Neural cell (in vitro differentiated cells): ENCODE results near the gene SOX13. TPM values are rescaled to one million over a fixed set of nuclear protein-coding genes. Genes with fewer than 3 reads are reported as not detected.

Source experiments
- H2AFZ ChIP-seq: fragments of 200-600, 300-800 bp; sonication (generic), shearing (Covaris generic); 2 replicates; pipeline ENCODE4 v1.6.0; 2014; ENCODE audit warnings: low read depth, mild to moderate bottlenecking, antibody characterized with exemption, low read length, moderate library complexity
- H3F3A ChIP-seq: fragments of 200-600 bp; shearing (Covaris generic); 2 replicates; pipeline ENCODE4 v1.6.1; 2016; ENCODE audit warnings: mild to moderate bottlenecking, moderate library complexity, mixed read lengths, antibody characterized with exemption, low read length; ENCODE audit not compliant: insufficient read depth, poor library complexity, severe bottlenecking
- H3K27ac ChIP-seq: fragments of 200-600, 300-800 bp; sonication (generic), shearing (Covaris generic); 2 replicates; pipeline ENCODE4 v1.5.1; 2014; ENCODE audit warnings: mild to moderate bottlenecking, low read length, moderate library complexity
- H3K27me3 ChIP-seq: fragments of 300-800, 200-600 bp; sonication (generic), shearing (Covaris generic); 2 replicates; pipeline ENCODE4 v1.6.0; 2014; ENCODE audit warnings: mild to moderate bottlenecking, low read depth, low read length, moderate library complexity; ENCODE audit not compliant: insufficient read depth
- H3K36me3 ChIP-seq: fragments of 300-800, 200-600 bp; sonication (generic), shearing (Covaris generic); 2 replicates; pipeline ENCODE4 v1.5.1; 2014; ENCODE audit warnings: mild to moderate bottlenecking, antibody characterized with exemption, low read length, moderate library complexity; ENCODE audit not compliant: insufficient read depth
- H3K4me2 ChIP-seq: fragments of 300-800, 200-600 bp; sonication (generic), shearing (Covaris generic); 2 replicates; pipeline ENCODE4 v1.6.0; 2014; ENCODE audit warnings: mild to moderate bottlenecking, low read length
- H3K4me3 ChIP-seq: fragments of 300-800, 200-600 bp; sonication (generic), shearing (Covaris generic); 2 replicates; pipeline ENCODE4 v1.5.1; 2014; ENCODE audit warnings: mild to moderate bottlenecking, low read length, moderate library complexity
- H3K79me2 ChIP-seq: fragments of 200-600 bp; shearing (Covaris generic); replicated peaks from 2 replicates; pipeline ENCODE4 v1.6.0; 2014; ENCODE audit warnings: mild to moderate bottlenecking, low read length, moderate library complexity; ENCODE audit not compliant: insufficient read depth
- H3K9ac ChIP-seq: fragments of 300-800, 200-600 bp; sonication (generic), shearing (Covaris generic); 2 replicates; pipeline ENCODE4 v1.6.1; 2016; ENCODE audit warnings: mild to moderate bottlenecking, low read length, mixed read lengths
- H3K9me2 ChIP-seq: fragments of 200-600 bp; shearing (Covaris generic); 2 replicates; pipeline ENCODE4 v1.6.1; 2016; ENCODE audit warnings: mild to moderate bottlenecking, low read length, mixed read lengths; ENCODE audit not compliant: insufficient read depth
- H3K9me3 ChIP-seq: fragments of 200-600, 300-800 bp; sonication (generic), shearing (Covaris generic); 2 replicates; pipeline ENCODE4 v1.6.1; 2016; ENCODE audit warnings: mild to moderate bottlenecking, mixed run types, low read length, moderate library complexity, mixed read lengths
- H4K20me1 ChIP-seq: fragments of 200-600 bp; shearing (Covaris generic); 2 replicates; pipeline ENCODE4 v1.6.1; 2016; ENCODE audit warnings: mild to moderate bottlenecking, mixed run types; ENCODE audit not compliant: insufficient read depth
- CTCF ChIP-seq: fragments of 450-650 bp; IDR thresholded peaks from 2 replicates; pipeline ENCODE4 v1.5.1; 2014; ENCODE audit warnings: antibody characterized with exemption, mild to moderate bottlenecking, moderate library complexity; ENCODE audit not compliant: poor library complexity, severe bottlenecking
- EP300 ChIP-seq: fragments of 450-650 bp; conservative IDR thresholded peaks from 2 replicates; pipeline ENCODE4 v1.6.1; 2014; ENCODE audit warnings: antibody characterized with exemption, mild to moderate bottlenecking, moderate library complexity; ENCODE audit not compliant: poor library complexity, severe bottlenecking
- EZH2 ChIP-seq: fragments of 200-600, 300-800 bp; shearing (Covaris generic), sonication (generic); IDR thresholded peaks from 2 replicates; pipeline ENCODE4 v1.6.1; 2014; ENCODE audit warnings: antibody characterized with exemption, low read length, borderline replicate concordance, mild to moderate bottlenecking; ENCODE audit not compliant: insufficient read depth, poor library complexity, severe bottlenecking
- MXI1 ChIP-seq: fragments of 450-650 bp; conservative IDR thresholded peaks from 2 replicates; pipeline ENCODE4 v1.6.1; 2014; ENCODE audit warnings: antibody characterized with exemption, mild to moderate bottlenecking; ENCODE audit not compliant: poor library complexity, severe bottlenecking
- POLR2AphosphoS5 ChIP-seq: IDR thresholded peaks from 2 replicates; pipeline ENCODE4 v1.6.1; 2012
- RAD21 ChIP-seq: fragments of 450-650 bp; conservative IDR thresholded peaks from 2 replicates; pipeline ENCODE4 v1.6.1; 2014; ENCODE audit warnings: antibody characterized with exemption, mild to moderate bottlenecking, moderate library complexity
- REST ChIP-seq: IDR thresholded peaks from 2 replicates; pipeline ENCODE4 v1.6.1; 2012; ENCODE audit warnings: borderline replicate concordance
- SMC3 ChIP-seq: fragments of 450-650 bp; conservative IDR thresholded peaks from 2 replicates; pipeline ENCODE4 v1.6.1; 2014; ENCODE audit warnings: antibody characterized with exemption, mild to moderate bottlenecking, moderate library complexity; ENCODE audit not compliant: poor library complexity
- TAF1 ChIP-seq: IDR thresholded peaks from 2 replicates; pipeline ENCODE4 v1.6.1; 2012; ENCODE audit warnings: low read depth
- polyA plus RNA-seq: library from polyadenylated mRNA; depleted of rRNA; stranded (reverse); fragments of >200 nt; gene quantifications from 2 replicates; pipeline ENCODE4 v1.2.3, GENCODE V29; 2014

SOX13 gene
- polyA plus RNA-seq, 1 donor from 2014 or later = 1.7 TPM

DNA sequence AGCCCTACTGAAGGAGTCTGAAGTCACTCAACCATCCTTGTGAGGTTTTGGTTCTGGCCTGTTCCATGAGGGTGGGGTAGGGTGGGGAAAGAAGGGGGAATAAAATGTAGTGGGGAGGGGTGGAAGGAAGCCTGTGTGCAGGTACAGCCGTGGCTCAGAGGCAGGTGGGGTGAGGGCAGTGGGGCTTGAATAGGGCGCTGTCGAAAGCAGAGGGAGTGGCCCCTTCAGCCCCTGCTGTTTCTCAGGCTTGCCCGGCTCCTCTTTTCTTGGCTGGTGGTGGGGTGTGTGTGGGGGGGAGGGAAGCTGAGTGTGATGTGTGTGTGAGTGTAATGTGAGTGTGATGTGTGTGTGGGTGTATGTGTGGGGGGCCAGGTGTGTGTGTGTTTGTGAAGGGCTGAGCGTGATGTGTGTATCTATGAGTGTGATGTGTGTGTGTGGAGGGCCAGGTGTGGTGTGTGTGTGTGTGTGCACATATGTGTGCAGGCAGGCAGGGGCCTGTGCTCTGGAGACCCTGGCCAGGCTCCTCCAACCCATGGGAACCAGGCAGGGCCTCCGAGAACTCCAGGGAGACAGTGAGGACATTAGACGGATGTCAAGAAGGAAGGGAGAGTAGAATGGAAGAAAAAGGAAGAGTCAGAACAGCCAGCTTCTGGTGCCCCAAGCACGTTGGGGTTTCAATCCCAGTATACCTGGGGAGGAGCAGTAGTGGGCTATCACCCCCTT lies 9.0 kb downstream of the SOX13 start:
- peaks cover 5% of the 10 kb centered on the region for H3K27me3 ChIP-seq
- no peaks in the 10 kb centered on the region for H3K9me2 ChIP-seq
- H3K79me2 ChIP-seq = no peaks in the 10 kb centered on the region
- no peaks in the 10 kb centered on the region for H3K36me3 ChIP-seq
- H3K4me2 ChIP-seq = no peak overlapping the region
- H3K9ac ChIP-seq = no peak overlapping the region
- no peak overlapping the region for H3K4me3 ChIP-seq
- no peak overlapping the region for H3K27ac ChIP-seq
- no peaks in the 10 kb centered on the region for H3K9me3 ChIP-seq
- TF ChIP-seq SMC3 (no peak), RAD21 (no peak), POLR2AphosphoS5 (no peak), EP300 (no peak), CTCF (no peak), MXI1 (no peak), REST (no peak), EZH2 (no peak), TAF1 (no peak)
- H2AFZ ChIP-seq = no peak overlapping the region
- H4K20me1 ChIP-seq = no peaks in the 10 kb centered on the region
- no peaks in the 10 kb centered on the region for H3F3A ChIP-seq

DNA sequence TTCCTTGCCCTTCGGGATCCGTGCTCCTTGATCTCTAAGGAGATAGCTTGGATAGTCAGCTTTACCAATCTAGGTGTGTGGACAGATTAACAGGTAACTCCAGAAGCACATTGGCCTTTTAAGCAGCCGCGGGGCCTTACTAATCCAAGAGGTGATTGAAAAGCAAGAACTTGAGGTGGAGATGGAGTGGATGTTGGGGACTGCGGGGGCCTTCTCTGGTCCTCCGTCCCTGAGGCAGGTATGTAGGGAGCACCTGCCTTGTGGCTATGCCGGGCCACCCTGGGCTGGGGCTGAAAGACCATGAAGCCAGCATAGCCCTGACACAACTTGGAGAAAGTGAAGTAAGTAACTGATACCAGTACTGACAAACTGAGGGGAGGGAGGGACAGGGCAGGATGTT lies 10.6 kb downstream of the SOX13 start:
- H3F3A ChIP-seq = no peaks in the 10 kb centered on the region
- H3K36me3 ChIP-seq = no peaks in the 10 kb centered on the region
- H3K9ac ChIP-seq = no peak overlapping the region
- no peak overlapping the region for H3K4me3 ChIP-seq
- no peak for TF ChIP-seq SMC3
- TF ChIP-seq EP300 = no peak
- no peak for TF ChIP-seq REST
- no peak for TF ChIP-seq MXI1
- TF ChIP-seq CTCF = no peak
- TF ChIP-seq EZH2 = no peak
- no peaks in the 10 kb centered on the region for H4K20me1 ChIP-seq
- H3K27ac ChIP-seq = no peak overlapping the region
- no peaks in the 10 kb centered on the region for H3K9me2 ChIP-seq
- no peaks in the 10 kb centered on the region for H3K27me3 ChIP-seq
- H3K4me2 ChIP-seq = no peak overlapping the region
- H3K79me2 ChIP-seq = no peaks in the 10 kb centered on the region
- no peak overlapping the region for H2AFZ ChIP-seq
- H3K9me3 ChIP-seq = no peaks in the 10 kb centered on the region
